Osteoblast (primary cell): ENCODE results near the gene COPS2. TPM values are rescaled to one million over a fixed set of nuclear protein-coding genes. Genes with fewer than 3 reads are reported as not detected.

Experiments
- DNase-seq: peaks from one replicate; pipeline ENCODE4 v3.0.0; 2011; ENCODE audit warnings: low spot score, mixed read lengths; ENCODE audit not compliant: insufficient read length; ENCODE audit errors: missing footprints
- H2AFZ ChIP-seq: 2 replicates; pipeline ENCODE4 v1.6.0; 2011; ENCODE audit warnings: mild to moderate bottlenecking, low read length
- H3K27ac ChIP-seq: 2 replicates; pipeline ENCODE4 v1.5.1; 2011; ENCODE audit warnings: mild to moderate bottlenecking, low read depth, low read length, moderate library complexity
- H3K27me3 ChIP-seq: 2 replicates; pipeline ENCODE4 v1.6.0; 2012; ENCODE audit warnings: mild to moderate bottlenecking, control low read depth, inconsistent platforms, low read length, moderate library complexity; ENCODE audit not compliant: insufficient read depth
- H3K36me3 ChIP-seq: 2 replicates; pipeline ENCODE4 v1.5.1; 2011; ENCODE audit warnings: mild to moderate bottlenecking, low read length, control low read depth, moderate library complexity; ENCODE audit not compliant: insufficient read depth
- H3K4me1 ChIP-seq: 2 replicates; pipeline ENCODE4 v1.5.1; 2011; ENCODE audit warnings: mild to moderate bottlenecking, low read length, control low read depth, moderate library complexity; ENCODE audit not compliant: insufficient read depth
- H3K4me2 ChIP-seq: 2 replicates; pipeline ENCODE4 v1.6.0; 2011; ENCODE audit warnings: mild to moderate bottlenecking, low read length; ENCODE audit not compliant: insufficient read depth
- H3K4me3 ChIP-seq: fragments of 200-600 bp; sonication (generic); 3 replicates; pipeline ENCODE4 v1.5.1; 2012; ENCODE audit warnings: mild to moderate bottlenecking, low read length, inconsistent platforms; ENCODE audit not compliant: insufficient read depth
- H3K79me2 ChIP-seq: 2 replicates; pipeline ENCODE4 v1.6.0; 2012; ENCODE audit warnings: mild to moderate bottlenecking, low read length, control low read depth, inconsistent platforms; ENCODE audit not compliant: insufficient read depth
- H3K9me3 ChIP-seq: 2 replicates; pipeline ENCODE4 v1.5.1; 2011; ENCODE audit warnings: low read depth, low read length, control low read depth
- H4K20me1 ChIP-seq: 2 replicates; pipeline ENCODE4 v1.6.0; 2012; ENCODE audit warnings: mild to moderate bottlenecking, low read length, control low read depth; ENCODE audit not compliant: insufficient read depth
- CTCF ChIP-seq: IDR thresholded peaks from 2 replicates; pipeline ENCODE4 v1.5.1; 2011; ENCODE audit warnings: mild to moderate bottlenecking, low read depth, low read length, moderate library complexity; ENCODE audit errors: extremely low read depth
- total RNA-seq: library from RNA; depleted of rRNA; stranded (reverse); fragments of >200 nt; gene quantifications from 2 replicates; pipeline ENCODE4 v1.2.3, GENCODE V29; 2012

COPS2 gene
- total RNA-seq, 1 donor: 101 TPM

- Histone ChIP-seq H3K4me3 (no peak overlapping the region), H3K27ac (no peak overlapping the region), H3K79me2 (peaks cover 97% of the 10 kb centered on the region), H2AFZ (no peak overlapping the region), H3K4me2 (no peak overlapping the region), H3K4me1 (peaks cover 21% of the 10 kb centered on the region), H3K9me3 (no peaks in the 10 kb centered on the region), H3K36me3 (peaks cover 11% of the 10 kb centered on the region), H4K20me1 (peaks cover 48% of the 10 kb centered on the region), H3K27me3 (no peaks in the 10 kb centered on the region)
- no peak for DNase-seq
- no peak for TF ChIP-seq CTCF
Observed at GRCh38 chr15:49148727-49149126, 6.7 kb downstream of the COPS2 start.

DNA sequence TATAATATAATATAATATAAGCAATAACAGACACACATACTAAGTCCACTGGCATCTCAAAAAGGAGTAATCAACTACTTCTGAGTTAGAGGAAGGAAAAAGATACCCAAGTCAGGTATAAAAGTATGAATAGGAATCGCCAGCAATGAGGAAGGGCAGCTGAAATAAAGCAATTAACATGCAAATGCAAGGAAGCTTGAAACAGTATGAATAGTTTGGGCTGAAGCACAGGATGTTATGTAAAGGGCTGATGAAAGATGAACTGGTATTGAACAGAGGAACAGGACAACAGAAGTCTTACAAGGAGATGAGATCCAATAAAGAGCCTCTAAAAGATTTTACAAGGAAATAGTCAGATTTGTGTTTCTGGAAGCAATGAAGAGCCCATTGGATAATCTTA, 7.1 kb downstream of the COPS2 start:
- peaks cover 15% of the 10 kb centered on the region for H3K36me3 ChIP-seq
- H3K79me2 ChIP-seq: peaks cover 97% of the 10 kb centered on the region
- H2AFZ ChIP-seq: no peak overlapping the region
- TF ChIP-seq CTCF: no peak
- no peaks in the 10 kb centered on the region for H3K9me3 ChIP-seq
- H3K4me2 ChIP-seq: no peak overlapping the region
- H3K27me3 ChIP-seq: no peaks in the 10 kb centered on the region
- H3K27ac ChIP-seq: no peak overlapping the region
- peaks cover 16% of the 10 kb centered on the region for H3K4me1 ChIP-seq
- peaks cover 44% of the 10 kb centered on the region for H4K20me1 ChIP-seq
- H3K4me3 ChIP-seq: no peak overlapping the region
- DNase-seq: no peak

DNA sequence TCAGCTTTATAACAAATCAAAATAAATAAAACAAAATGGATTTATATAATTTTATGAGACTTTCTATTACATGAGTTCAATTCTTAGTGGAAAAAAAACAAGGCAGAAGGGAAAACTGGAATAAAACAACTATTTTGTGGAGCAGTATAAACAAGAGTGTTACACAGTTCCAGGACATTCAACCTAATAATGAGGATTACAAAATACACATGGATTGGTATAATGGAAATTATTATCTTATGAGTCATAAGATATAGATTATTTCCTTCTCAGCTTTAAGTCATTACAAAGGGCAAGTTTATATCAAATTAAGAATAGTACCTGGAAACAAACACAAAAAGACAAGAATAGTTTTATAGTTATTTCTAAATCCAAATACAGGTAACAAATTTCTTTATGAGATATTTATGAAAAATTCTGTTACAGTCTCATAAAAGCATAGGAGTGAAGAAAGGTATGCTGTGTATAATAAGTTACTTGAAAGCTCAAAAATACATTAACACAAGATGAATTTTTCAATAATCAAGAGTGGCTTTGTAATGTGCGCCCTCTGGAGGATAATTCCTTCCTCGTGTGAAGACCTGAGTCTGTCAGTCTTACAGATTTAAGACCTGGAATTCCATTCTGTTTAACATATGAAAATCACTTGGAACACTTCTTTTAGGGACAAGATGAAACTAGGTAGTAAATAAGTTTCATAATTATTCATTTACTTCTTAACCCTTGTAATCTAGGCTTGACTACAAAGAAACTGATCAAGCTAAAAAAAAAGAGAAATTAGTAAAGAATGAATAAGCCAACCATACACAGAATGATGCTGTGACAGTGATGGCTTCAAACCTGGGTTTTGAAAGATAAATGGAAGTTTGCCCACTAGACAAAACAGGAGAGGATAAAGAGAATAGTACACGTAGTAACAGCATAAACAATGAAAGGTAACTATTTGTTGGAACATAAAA, 9.5 kb downstream of the COPS2 start:
- Histone ChIP-seq H3K27ac (peak overlapping the region; percentile 18), H3K4me1 (peaks cover 16% of the 10 kb centered on the region)
- no peak for DNase-seq

More for the DNA sequence above, 9.5 kb downstream of the COPS2 start:
- Histone ChIP-seq H3K4me3 (no peak overlapping the region), H3K36me3 (peaks cover 38% of the 10 kb centered on the region), H2AFZ (no peak overlapping the region), H4K20me1 (peaks cover 42% of the 10 kb centered on the region), H3K4me2 (no peak overlapping the region), H3K27me3 (no peaks in the 10 kb centered on the region), H3K79me2 (peaks cover 97% of the 10 kb centered on the region), H3K9me3 (no peaks in the 10 kb centered on the region)
- TF ChIP-seq CTCF: peak; percentile 69
